Breast epithelium (tissue), 3 donors: Measurements from ENCODE around the gene RPIA.

ENCODE experiments used
- CTCF ChIP-seq, 3 donors: fragments of 450-650 bp; IDR thresholded peaks; one replicate each; pipeline ENCODE4 v1.5.1; 2016 to 2017; ENCODE audit warnings: antibody characterized with exemption in 3 of 3, mild to moderate bottlenecking in 3 of 3, moderate library complexity in 3 of 3
- POLR2A ChIP-seq: fragments of 450-650 bp; IDR thresholded peaks from one replicate; pipeline ENCODE4 v1.6.1; 2016; ENCODE audit warnings: antibody characterized with exemption, mild to moderate bottlenecking, moderate library complexity
- POLR2AphosphoS5 ChIP-seq, 3 donors: sonication (generic); formaldehyde crosslinking; IDR thresholded peaks; one replicate each; pipeline ENCODE4 v1.6.1; 2017; ENCODE audit warnings: antibody characterized with exemption in 3 of 3

- TF ChIP-seq CTCF (IDR thresholded peaks at IDR 0.05): no peak
- TF ChIP-seq POLR2AphosphoS5 (IDR thresholded peaks at IDR 0.05): no peak
- no peak for TF ChIP-seq POLR2A
These were observed 17.7 kb downstream of the RPIA start for GRCh38 chr2:88709181-88709631.
